NOMO-1 treated with dmso at 0.1 percent for 144 hours (cell line): ENCODE results near the gene SNCB.

Experiments
- DNase-seq: peaks from one replicate; lab custom pipeline; 2025; ENCODE audit not compliant: unreplicated experiment; lab: John Stamatoyannopoulos, UW

Gene SNCB

GRCh38 chr5:176629853-176630680 lies at the start of gene SNCB, which contains the start of gene EIF4E1B:
SNCB (minus strand) TSS chr5:176630534; CDS start chr5:176629654, 880 bp downstream.
EIF4E1B (plus strand) TSS chr5:176630675; CDS start chr5:176642788, 12,113 bp downstream.
- no peak for DNase-seq

DNA sequence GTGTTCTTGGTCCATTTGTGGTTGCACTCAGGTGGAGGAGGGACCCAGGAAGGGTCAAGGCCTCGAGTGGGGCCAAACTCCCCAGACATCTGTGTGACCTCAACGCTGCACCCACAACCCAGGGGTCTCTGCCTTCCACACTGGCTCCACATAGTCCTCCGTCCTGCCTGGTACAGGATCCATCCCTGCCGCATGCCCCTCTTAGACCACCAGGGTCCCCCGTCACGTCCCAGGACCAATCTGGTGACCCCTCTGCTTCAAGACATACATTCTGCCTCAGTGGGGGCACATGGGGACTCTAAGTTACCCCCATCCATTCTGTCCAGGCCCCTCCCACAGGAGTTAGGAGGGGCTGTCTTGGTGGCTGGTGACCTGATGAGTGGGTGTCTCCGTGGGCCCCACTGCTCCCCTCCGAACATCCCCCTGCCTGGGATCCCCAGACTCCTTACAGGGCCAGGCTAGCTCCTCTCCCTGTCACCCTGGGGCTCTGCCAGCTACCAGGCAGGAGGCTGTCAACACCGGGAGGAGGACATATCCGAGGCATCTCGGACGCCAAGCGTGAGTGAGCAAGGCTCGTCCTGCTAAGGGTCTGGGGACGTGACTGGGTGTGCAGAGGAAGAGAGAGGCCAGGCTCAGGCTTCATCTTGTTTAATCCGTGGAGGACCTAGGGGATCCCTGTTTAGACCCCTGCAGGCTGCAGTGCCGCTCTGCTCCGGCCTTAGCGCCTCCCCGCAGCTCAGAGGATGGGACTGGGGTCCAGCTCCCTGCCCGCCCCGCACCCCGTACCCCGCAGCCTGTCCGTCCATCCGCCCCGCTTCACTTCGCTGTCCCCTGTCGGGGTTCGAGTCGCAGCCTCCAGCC lies 49.3 kb upstream of the SNCB start:
- no peak for DNase-seq

- no peak for DNase-seq
Observed at GRCh38 chr5:176678584-176678983, 48.2 kb upstream of the SNCB start.

DNA sequence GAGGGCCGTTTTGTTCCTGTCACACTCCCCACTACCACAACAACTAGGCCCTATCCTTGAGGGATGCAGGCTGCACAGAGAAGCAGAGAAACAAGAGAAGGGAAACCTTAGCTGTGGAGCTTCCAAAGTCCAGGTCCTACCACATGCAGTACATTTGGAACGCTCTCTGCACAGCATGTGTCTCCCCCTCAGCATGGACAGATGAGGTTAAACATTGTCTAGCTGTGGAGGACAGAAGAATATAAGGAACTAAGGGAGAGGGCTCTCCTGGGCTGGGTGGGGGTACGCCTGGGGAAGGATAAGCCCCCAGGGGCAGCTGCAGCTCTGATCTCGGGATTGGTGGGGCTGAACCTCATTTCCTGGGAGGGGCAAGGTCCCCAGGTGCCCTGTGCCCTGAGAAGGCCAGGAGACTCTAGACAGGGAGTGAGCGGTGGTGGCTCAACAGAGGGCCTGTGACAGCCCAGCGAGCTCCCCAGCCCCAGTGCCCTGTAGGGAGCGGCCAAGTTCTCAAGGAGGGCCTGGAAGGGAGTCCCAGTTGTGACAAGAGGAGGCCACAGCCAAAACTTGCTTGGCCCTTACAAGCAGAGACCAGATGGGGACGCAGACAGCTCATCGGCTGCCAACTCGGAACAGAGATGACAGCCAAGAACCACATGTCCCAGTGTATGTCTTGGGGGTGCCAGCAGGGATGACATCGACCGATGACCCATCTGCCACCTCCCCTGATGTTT lies 47.0 kb upstream of the SNCB start:
- no peak for DNase-seq

DNA sequence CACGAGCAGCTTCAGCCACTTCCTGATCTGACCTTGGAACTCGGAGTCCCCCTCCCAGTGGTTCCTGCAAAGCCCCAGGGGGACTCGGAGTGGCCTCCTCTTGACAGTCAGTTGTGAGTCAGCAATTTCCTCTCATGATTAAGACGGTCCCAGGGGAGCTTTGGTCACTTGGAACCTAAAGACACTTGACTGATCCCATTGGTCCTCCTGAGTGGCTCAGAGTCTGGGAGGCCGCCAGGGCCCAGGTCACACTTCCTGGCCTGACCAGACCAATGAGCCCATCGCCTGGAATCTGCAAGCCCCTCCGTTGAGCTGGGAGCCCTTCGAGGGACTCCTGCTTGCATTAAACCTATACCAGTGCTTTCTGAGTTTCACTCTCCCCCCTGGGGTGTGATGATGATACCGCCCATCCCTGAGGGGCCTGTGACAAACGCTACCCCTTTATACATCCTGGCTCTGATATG lies 46.1 kb upstream of the SNCB start:
- DNase-seq, result no peak

- DNase-seq, result no peak
Observed at GRCh38 chr5:176675676-176676360, 45.5 kb upstream of the SNCB start.

GRCh38 chr5:176674799-176675198 lies 44.5 kb upstream of the SNCB start:
- DNase-seq, result no peak

GRCh38 chr5:176673651-176674583 lies 43.6 kb upstream of the SNCB start:
- no peak for DNase-seq

GRCh38 chr5:176671890-176672747 lies 41.8 kb upstream of the SNCB start:
- no peak for DNase-seq

- no peak for DNase-seq
Observed at GRCh38 chr5:176671399-176671798, 41.1 kb upstream of the SNCB start.

GRCh38 chr5:176670449-176670848 lies 40.1 kb upstream of the SNCB start:
- no peak for DNase-seq

DNA sequence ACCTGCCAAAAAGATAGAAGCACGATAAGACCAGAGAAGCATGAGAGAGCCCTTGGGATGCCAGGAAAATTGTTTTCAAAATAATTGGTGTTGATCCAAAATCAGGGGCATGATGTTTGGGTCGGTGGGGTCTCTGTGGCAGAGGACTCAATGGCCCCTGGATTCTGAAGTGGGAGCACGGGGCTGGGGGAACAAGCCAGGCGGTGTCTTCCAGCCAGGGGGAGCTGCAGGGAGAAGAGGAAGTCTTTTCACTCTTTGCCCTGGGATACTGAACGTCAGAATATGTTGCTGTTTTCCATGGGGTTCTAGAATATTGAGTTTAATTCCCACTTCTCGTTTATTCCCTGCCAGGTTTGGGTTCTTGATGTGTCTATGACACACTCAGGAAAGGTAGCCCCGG lies 37.3 kb upstream of the SNCB start:
- DNase-seq, result no peak

DNA sequence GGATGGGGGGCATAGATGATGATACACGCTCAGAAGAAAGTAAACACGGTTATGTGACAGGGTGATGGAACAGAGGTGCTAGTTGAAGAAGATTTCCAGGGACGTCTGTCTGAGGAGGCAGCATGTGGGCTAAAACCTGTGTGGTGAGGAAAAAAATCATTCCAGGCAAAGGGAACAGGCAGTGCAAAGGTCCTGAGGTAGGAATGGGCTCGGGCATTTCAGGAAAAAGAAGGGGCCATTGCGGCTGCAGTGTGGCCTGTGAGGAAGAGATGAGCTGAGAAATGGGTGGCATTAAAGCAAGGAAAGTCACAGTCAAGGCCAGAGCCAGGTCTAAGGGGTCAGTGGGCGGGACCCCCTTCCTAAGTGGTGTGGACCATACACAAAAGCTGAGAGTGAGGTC lies 35.2 kb upstream of the SNCB start:
- no peak for DNase-seq

GRCh38 chr5:176664886-176665285 lies 34.6 kb upstream of the SNCB start:
- no peak for DNase-seq

DNA sequence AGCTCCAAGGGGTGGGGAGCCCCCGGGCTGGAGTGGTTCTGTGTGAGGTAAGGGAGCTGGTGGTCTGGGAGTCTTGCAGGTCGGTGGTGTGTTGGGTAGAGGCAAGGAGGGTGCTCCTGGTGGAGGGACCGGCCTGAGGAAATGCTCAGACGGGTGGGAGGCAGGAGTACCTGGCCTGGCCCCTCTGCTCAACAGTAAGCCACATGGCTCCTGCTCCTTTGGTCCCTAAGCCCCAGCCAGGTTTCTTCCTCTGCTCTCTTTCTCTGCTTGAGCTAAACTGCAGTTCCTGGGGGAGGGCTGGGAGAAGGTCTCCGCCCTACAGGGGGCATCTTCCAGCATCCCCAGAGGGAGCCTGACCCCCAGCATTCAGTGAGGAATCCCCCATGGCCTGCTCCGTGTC lies 34.1 kb upstream of the SNCB start:
- DNase-seq, result no peak

DNA sequence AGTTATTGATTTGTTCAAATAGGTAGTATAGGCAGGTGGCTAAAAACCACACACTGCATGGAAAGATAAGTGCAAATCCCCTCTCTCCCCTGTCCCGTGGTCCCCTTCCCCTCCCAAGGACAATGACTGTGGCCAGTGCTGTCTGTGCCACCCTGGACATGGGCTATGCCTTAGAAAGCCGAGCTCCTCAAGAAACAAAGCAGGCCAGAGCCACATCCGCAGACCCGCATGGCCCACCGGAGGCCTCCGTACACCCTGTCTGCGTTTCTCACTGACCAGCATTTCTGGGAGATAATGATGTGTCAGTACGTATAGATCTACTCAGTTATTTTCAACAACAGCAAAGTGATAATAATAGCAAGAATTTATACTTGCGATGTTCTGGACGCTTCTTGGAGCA lies 33.2 kb upstream of the SNCB start:
- DNase-seq, result no peak

- DNase-seq, result no peak
Observed at GRCh38 chr5:176662371-176663333, 32.3 kb upstream of the SNCB start.
